Neuronal stem cell (in vitro differentiated cells): ENCODE results near the gene PTMA.
"Not testable (repeated sequence)": the region's sequence is repeated elsewhere in the genome, so short reads cannot be mapped to it uniquely, and the experiment has no call there.

Source experiments
- DNase-seq: peaks from one replicate; pipeline ENCODE4 v3.0.0-alpha.2; 2013; ENCODE audit warnings: low spot score
- H2AFZ ChIP-seq: one replicate; pipeline ENCODE4 v1.6.1; 2013; ENCODE audit warnings: mild to moderate bottlenecking, low read length, inconsistent platforms
- H2AK5ac ChIP-seq: 2 replicates; pipeline ENCODE4 v1.6.1; 2013; ENCODE audit warnings: low read depth, mild to moderate bottlenecking, inconsistent platforms, low read length, moderate library complexity, mixed read lengths
- H2BK120ac ChIP-seq: 2 replicates; pipeline ENCODE4 v1.6.1; 2013; ENCODE audit warnings: low read depth, mild to moderate bottlenecking, inconsistent platforms, low read length, moderate library complexity, mixed read lengths
- H2BK12ac ChIP-seq: one replicate; pipeline ENCODE4 v1.6.1; 2013; ENCODE audit warnings: low read length, inconsistent platforms
- H2BK15ac ChIP-seq: 2 replicates; pipeline ENCODE4 v1.6.1; 2013; ENCODE audit warnings: mild to moderate bottlenecking, low read length, inconsistent platforms, mixed read lengths
- H2BK5ac ChIP-seq: one replicate; pipeline ENCODE4 v1.6.1; 2013; ENCODE audit warnings: inconsistent platforms, mild to moderate bottlenecking, low read length, moderate library complexity
- H3K14ac ChIP-seq: one replicate; pipeline ENCODE4 v1.6.1; 2013; ENCODE audit warnings: low read length, inconsistent platforms
- H3K18ac ChIP-seq: 2 replicates; pipeline ENCODE4 v1.6.1; 2013; ENCODE audit warnings: low read length, inconsistent platforms
- H3K23ac ChIP-seq: 2 replicates; pipeline ENCODE4 v1.6.1; 2013; ENCODE audit warnings: low read depth, mild to moderate bottlenecking, mixed read lengths, low read length, inconsistent platforms; ENCODE audit not compliant: poor library complexity
- H3K27ac ChIP-seq: replicated peaks from 3 replicates; pipeline ENCODE4 v1.5.1; 2013; ENCODE audit warnings: low read length, inconsistent platforms
- H3K27me3 ChIP-seq, 3 experiments: 2 replicates each; pipeline ENCODE4 v1.6.1; 2013; ENCODE audit warnings: low read length in 3 of 3, mild to moderate bottlenecking in 2 of 3, inconsistent platforms in 1 of 3, low read depth in 1 of 3, mixed read lengths in 1 of 3, moderate library complexity in 1 of 3; ENCODE audit not compliant: control insufficient read depth in 3 of 3, insufficient read depth in 3 of 3
- H3K36me3 ChIP-seq, 2 donors: replicated peaks in 1 of 2; 2 replicates each; pipeline ENCODE4 v1.6.1; 2013; ENCODE audit warnings: low read length in 2 of 2; ENCODE audit not compliant: control insufficient read depth in 2 of 2, insufficient read depth in 2 of 2
- H3K4ac ChIP-seq: 2 replicates; pipeline ENCODE4 v1.6.1; 2013; ENCODE audit warnings: inconsistent platforms, mild to moderate bottlenecking, low read length, moderate library complexity
- H3K4me1 ChIP-seq, 2 donors: 1 replicate in 1 of 2; 2 replicates in 1 of 2; pipeline ENCODE4 v1.6.1; 2013; ENCODE audit warnings: low read length in 2 of 2, low read depth in 1 of 2; ENCODE audit not compliant: control insufficient read depth in 2 of 2, insufficient read depth in 1 of 2
- H3K4me2 ChIP-seq: one replicate; pipeline ENCODE4 v1.6.1; 2013; ENCODE audit warnings: mild to moderate bottlenecking, low read length, inconsistent platforms; ENCODE audit not compliant: insufficient read depth, poor library complexity, severe bottlenecking
- H3K4me3 ChIP-seq, 2 donors: 2 replicates each; pipeline ENCODE4 v1.5.1; 2013; ENCODE audit warnings: low read length in 2 of 2, mild to moderate bottlenecking in 2 of 2, inconsistent platforms in 1 of 2, moderate library complexity in 1 of 2
- H3K79me1 ChIP-seq: one replicate; pipeline ENCODE4 v1.6.1; 2013; ENCODE audit warnings: low read depth, mild to moderate bottlenecking, inconsistent platforms, low read length, moderate library complexity
- H3K9ac ChIP-seq: one replicate; pipeline ENCODE4 v1.6.1; 2013; ENCODE audit warnings: mild to moderate bottlenecking, low read depth, low read length, inconsistent platforms; ENCODE audit not compliant: poor library complexity
- H3K9me3 ChIP-seq, 2 donors: replicated peaks in 1 of 2; 2 replicates each; pipeline versions ENCODE3 to v1.6.1; 2013; ENCODE audit warnings: low read length in 2 of 2, mild to moderate bottlenecking in 2 of 2, inconsistent platforms in 1 of 2, low read depth in 1 of 2, mixed read lengths in 1 of 2, moderate library complexity in 1 of 2; ENCODE audit not compliant: control insufficient read depth in 2 of 2, insufficient read depth in 1 of 2
- H4K8ac ChIP-seq: one replicate; pipeline ENCODE4 v1.6.1; 2013; ENCODE audit warnings: low read depth, mild to moderate bottlenecking, inconsistent platforms, low read length, moderate library complexity
- H4K91ac ChIP-seq: one replicate; pipeline ENCODE4 v1.6.1; 2013; ENCODE audit warnings: low read length, low read depth, mild to moderate bottlenecking, inconsistent platforms; ENCODE audit not compliant: poor library complexity
- WGBS, 2 donors: extraction: QIAGEN DNeasy Blood & Tissue Kit; methylation state at CpG; one replicate each; pipeline ENCODE4 v1.1.7; 2013; ENCODE audit warnings: missing lambda C conversion rate in 2 of 2, mixed read lengths in 1 of 2; ENCODE audit not compliant: insufficient read length in 2 of 2, insufficient replicate concordance in 1 of 2; ENCODE audit errors: extremely low coverage in 2 of 2; 5-methylcytosine and 5-hydroxymethylcytosine counted together

Gene PTMA

DNA sequence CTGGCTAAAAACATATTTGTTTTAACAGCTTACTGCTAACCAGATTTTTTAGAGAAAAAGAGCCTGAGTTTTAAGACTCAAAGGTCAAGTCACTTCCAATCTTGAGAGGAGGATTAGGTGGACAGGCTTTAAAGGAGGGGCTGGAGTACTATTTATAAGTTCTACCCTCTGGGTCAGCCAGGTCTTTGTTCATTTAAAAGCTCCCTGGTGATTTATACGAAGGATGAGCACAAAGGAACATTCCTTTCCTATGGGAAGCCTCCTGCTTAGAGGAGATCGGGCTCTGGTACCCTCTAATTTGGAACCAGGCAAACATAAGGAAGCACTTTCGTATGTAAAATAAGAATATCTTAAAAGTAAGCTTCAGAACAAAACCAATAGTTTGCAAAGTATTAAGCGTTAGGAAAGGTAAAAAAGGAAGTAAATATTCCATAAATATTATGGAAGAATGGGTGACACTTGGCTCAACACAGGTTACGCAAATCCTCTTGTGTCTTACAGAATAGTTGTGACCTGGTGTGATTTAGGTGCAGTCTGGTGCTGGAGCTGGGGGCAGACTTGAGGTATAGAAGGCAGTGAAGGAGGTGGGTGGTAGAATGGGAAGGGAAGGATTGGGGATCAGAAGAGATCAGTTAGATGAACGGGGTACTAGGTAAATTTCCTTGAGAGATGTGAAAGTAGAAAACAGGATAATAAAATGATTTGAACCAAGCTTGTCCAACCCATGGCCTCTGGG is 37.1 kb downstream of the PTMA start:
- H3K27ac ChIP-seq: peak overlapping the region; percentile 57
- no peak overlapping the region for H2BK5ac ChIP-seq
- no peak overlapping the region for H3K14ac ChIP-seq
- H3K4me3 ChIP-seq: no peak overlapping the region
- no peak overlapping the region for H3K9ac ChIP-seq
- H3K4me1 ChIP-seq: peaks cover 14 to 18% of the 10 kb centered on the region in 2 donors
- DNase-seq: peak; percentile 59
- WGBS, 2 donors: 100% methylated on average over 1 of the region's 6 CpGs; no CpG with 5 or more reads in 1 of the 2 donors
- no peak overlapping the region for H4K91ac ChIP-seq
- H2AFZ ChIP-seq: no peak overlapping the region
- H2BK15ac ChIP-seq: no peak overlapping the region
- H3K9me3 ChIP-seq: no peaks in the 10 kb centered on the region
- no peak overlapping the region for H3K4ac ChIP-seq
- no peak overlapping the region for H3K18ac ChIP-seq
- H2BK12ac ChIP-seq: no peak overlapping the region
- H3K23ac ChIP-seq: no peak overlapping the region
- H3K4me2 ChIP-seq: no peak overlapping the region
- H4K8ac ChIP-seq: no peak overlapping the region
- no peaks in the 10 kb centered on the region for H3K27me3 ChIP-seq
- no peak overlapping the region for H2BK120ac ChIP-seq
- no peak overlapping the region for H2AK5ac ChIP-seq
- no peaks in the 10 kb centered on the region for H3K79me1 ChIP-seq
- no peaks in the 10 kb centered on the region for H3K36me3 ChIP-seq

DNA sequence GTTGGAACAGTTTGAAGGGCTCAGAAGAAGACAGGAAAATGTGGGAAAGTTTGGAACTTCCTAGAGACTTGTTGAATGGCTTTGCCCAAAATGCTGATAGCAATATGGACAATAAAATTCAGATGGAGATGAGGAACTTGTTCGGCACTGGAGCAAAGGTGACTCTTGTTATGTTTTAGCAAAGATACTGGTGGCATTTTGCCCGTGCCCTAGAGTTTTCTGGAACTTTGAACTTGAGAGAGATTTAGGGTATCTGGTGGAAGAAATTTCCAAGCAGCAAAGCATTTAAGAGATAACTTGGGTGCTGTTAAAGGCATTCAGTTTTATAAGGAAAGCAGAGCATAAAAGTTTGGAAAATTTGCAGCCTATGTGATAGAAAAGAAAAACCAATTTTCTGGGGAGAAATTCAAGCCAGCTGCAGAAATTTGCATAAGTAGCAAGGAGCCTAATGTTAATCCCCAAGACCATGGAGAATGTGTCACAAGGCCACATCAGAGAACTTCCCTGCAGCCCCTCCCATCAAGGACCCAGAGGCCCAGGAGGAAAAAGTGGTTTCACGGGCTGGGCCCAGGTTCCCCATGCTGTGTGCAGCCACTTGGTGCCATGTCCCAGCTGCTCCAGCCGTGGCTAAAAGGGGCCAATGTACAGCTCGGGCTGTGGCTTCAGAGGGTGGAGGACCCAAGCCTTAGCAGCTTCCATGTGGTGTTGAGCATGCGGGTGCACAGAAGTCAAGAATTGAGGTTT is 40.0 kb downstream of the PTMA start:
- not testable (repeated sequence) for H3K4ac ChIP-seq, DNase-seq, H3K27ac ChIP-seq, H3K79me1 ChIP-seq, H4K8ac ChIP-seq, H3K23ac ChIP-seq, H3K36me3 ChIP-seq, H3K27me3 ChIP-seq, H3K18ac ChIP-seq, H4K91ac ChIP-seq, H2BK12ac ChIP-seq, H3K4me3 ChIP-seq, H2AFZ ChIP-seq, H2BK15ac ChIP-seq, H3K9me3 ChIP-seq, H3K14ac ChIP-seq, H2BK120ac ChIP-seq, H3K4me2 ChIP-seq, H3K9ac ChIP-seq
- H2BK5ac ChIP-seq: peak overlapping the region; percentile 53
- peaks cover 14% of the 10 kb centered on the region in 2 donors for H3K4me1 ChIP-seq
- WGBS, 2 donors: no CpG with 5 or more reads among the region's 6 CpGs
- peak overlapping the region; percentile 84 for H2AK5ac ChIP-seq

DNA sequence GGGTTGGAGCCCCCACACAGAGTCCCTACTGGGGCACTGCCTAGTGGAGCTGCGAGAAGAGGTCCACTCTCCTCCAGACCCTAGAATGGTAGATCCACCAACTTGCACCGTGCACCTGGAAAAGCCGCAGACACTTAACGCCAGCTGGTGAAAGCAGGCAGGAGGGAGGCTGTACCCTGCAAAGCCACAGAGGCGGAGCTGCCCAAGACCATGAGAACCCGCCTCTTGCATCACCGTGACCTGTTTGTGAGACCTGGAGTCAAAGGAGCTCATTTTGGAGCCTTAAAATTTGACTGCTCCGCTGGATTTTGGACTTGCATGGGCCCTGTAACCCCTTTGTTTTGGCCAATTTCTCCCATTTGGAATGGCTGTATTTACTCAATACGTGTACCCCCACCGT is 40.7 kb downstream of the PTMA start:
- not testable (repeated sequence) for H3K4me2 ChIP-seq, H4K91ac ChIP-seq, H2BK15ac ChIP-seq, H3K4me3 ChIP-seq, H3K27ac ChIP-seq, H3K9ac ChIP-seq, H3K27me3 ChIP-seq, H3K36me3 ChIP-seq, DNase-seq, H3K23ac ChIP-seq, H2AFZ ChIP-seq, H2BK120ac ChIP-seq, H2BK12ac ChIP-seq, H3K79me1 ChIP-seq, H3K4ac ChIP-seq, H3K14ac ChIP-seq, H4K8ac ChIP-seq, H3K9me3 ChIP-seq
- Histone ChIP-seq H2AK5ac (peak overlapping the region; percentile 84), H3K18ac (peak overlapping the region; percentile 13), H3K4me1 (peaks cover 9 to 12% of the 10 kb centered on the region in 2 donors), H2BK5ac (peak overlapping the region; percentile 53)
- WGBS, 2 donors: no CpG with 5 or more reads among the region's 10 CpGs

DNA sequence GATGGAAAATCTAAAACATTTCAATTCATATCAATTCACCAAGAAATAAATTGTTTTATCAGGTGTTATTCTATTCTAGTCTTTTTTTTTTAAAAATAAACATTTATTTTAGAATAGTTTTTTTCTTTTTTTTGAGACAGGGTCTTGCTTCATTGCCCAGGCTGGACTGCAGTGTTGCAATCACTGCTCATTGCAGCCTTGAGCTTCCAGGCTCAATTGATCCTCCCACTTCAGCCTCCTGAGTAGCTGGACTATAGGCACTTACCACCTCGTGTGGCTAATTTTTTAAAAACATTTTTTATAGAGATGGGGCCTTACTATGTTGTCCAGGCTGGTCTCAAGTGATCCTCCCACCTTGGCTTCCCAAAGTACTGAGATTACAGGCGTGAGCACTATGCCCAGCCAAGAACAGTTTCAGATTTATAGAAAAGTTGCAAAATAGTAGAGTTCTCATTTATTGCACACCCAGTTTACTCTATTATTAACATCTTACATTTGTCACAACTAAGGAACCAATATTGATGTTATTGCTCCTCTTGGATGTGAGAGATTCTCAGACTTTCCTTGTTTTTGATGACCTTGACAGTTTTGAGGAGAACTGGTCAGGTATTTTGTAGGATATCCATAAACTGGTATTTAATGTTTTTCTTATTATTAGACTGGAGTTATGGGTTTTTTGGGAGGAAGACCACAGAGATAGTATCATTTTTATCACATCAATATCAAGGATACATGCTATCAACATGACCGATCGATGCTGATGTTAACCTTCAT is 42.9 kb downstream of the PTMA start:
- H4K91ac ChIP-seq: no peak overlapping the region
- H3K23ac ChIP-seq: no peak overlapping the region
- no peak overlapping the region for H3K4me2 ChIP-seq
- no peak overlapping the region for H2AK5ac ChIP-seq
- H3K14ac ChIP-seq: no peak overlapping the region
- H3K27me3 ChIP-seq: no peaks in the 10 kb centered on the region
- H3K27ac ChIP-seq: no peak overlapping the region
- no peak overlapping the region for H2BK5ac ChIP-seq
- H3K79me1 ChIP-seq: no peaks in the 10 kb centered on the region
- no CpG with 5 or more reads among the region's 4 CpGs for WGBS, 2 donors
- H3K4me1 ChIP-seq: peaks cover 0 to 8% of the 10 kb centered on the region in 2 donors
- no peak overlapping the region for H2BK120ac ChIP-seq
- no peak overlapping the region for H2BK15ac ChIP-seq
- no peak overlapping the region for H2BK12ac ChIP-seq
- no peak for DNase-seq
- no peak overlapping the region for H3K18ac ChIP-seq
- H3K9ac ChIP-seq: no peak overlapping the region
- no peaks in the 10 kb centered on the region for H3K36me3 ChIP-seq
- H2AFZ ChIP-seq: no peak overlapping the region
- no peaks in the 10 kb centered on the region for H3K9me3 ChIP-seq
- H4K8ac ChIP-seq: no peak overlapping the region
- no peak overlapping the region for H3K4me3 ChIP-seq
- H3K4ac ChIP-seq: no peak overlapping the region
